Psoas muscle (tissue), 8 donors: ENCODE measurements around the gene ABCA7. TPM values are rescaled to one million over a fixed set of nuclear protein-coding genes. Genes with fewer than 3 reads are reported as not detected.

Experiments used
- ATAC-seq, 4 donors: fragments of 200-7000 bp; cut with Tn5 transposase; one replicate each; pipeline ENCODE4 v1.9.1; 2020; ENCODE audit warnings: moderate library complexity in 3 of 4, mild to moderate bottlenecking in 2 of 4
- DNase-seq, 2 donors: peaks; one replicate each; pipeline ENCODE4 v3.0.0-alpha.2; 2020
- H3K27ac ChIP-seq: fragments of 200-600 bp; one replicate; pipeline ENCODE4 v1.8.0; 2022
- H3K27me3 ChIP-seq, 3 donors: fragments of 200-600 bp in 1 of 3; one replicate each; pipeline versions ENCODE4 v1.6.1 to v1.8.0; 2013 to 2022; ENCODE audit warnings: low read length in 2 of 3, mild to moderate bottlenecking in 2 of 3, moderate library complexity in 1 of 3; ENCODE audit not compliant: insufficient read depth in 3 of 3
- H3K36me3 ChIP-seq, 2 donors: fragments of 200-600 bp in 1 of 2; one replicate each; pipeline versions ENCODE4 v1.6.1 to v1.8.0; 2013 to 2022; ENCODE audit warnings: low read depth in 1 of 2, mild to moderate bottlenecking in 1 of 2, moderate library complexity in 1 of 2; ENCODE audit not compliant: insufficient read depth in 1 of 2
- H3K4me1 ChIP-seq: fragments of 200-600 bp; one replicate; pipeline ENCODE4 v1.8.0; 2022
- H3K4me3 ChIP-seq: fragments of 200-600 bp; one replicate; pipeline ENCODE4 v1.8.0; 2022; ENCODE audit warnings: mild to moderate bottlenecking
- H3K9me3 ChIP-seq: fragments of 200-600 bp; one replicate; pipeline ENCODE4 v1.8.0; 2022
- CTCF ChIP-seq: fragments of 200-600 bp; IDR thresholded peaks from one replicate; pipeline ENCODE4 v1.8.0; 2022; ENCODE audit warnings: antibody characterized with exemption
- WGBS, 3 donors: extraction: QIAGEN DNeasy Blood & Tissue Kit; methylation state at CpG; one replicate each; pipeline versions ENCODE4 v1.1.6 to v1.1.7; 2013; 5-methylcytosine and 5-hydroxymethylcytosine counted together
- intact Hi-C, 2 donors: fragments of 100-400 bp; cut with DNase I; formaldehyde crosslinking; loops; one replicate each; pipeline versions ENCODE4 v1.11.0 to v1.14.2; 2022
- polyA plus RNA-seq, 3 donors: library from polyadenylated mRNA; stranded (reverse); fragments of 200-250 nt; gene quantifications; one replicate each; pipeline ENCODE4 v1.2.3, GENCODE V29; 2013
- total RNA-seq, 4 donors: library from RNA; stranded (reverse); fragmentation: NEBNext Ultra II Directional in 2 of 4; extraction: Animal tissue kit (Norgen Biotek cat#: 25700) in 2 of 4; gene quantifications; one replicate each; pipeline versions ENCODE4 v1.2.1 to v1.2.4, GENCODE V29; 2021 to 2023
- donor health status: healthy with polysubstance abuse.
- donor health status: DM: no; HTN: no; CAD: no; lungs with moderate emphysema.
- donor health status: Bipolar disorder and iron deficiency.
- donor health status: healthy.
- donor health status: DM: yes; HTN: yes; CAD: no.
- donor health status: DM: no; HTN: no; CAD: no.
- donor health status: DM: no; HTN: no; CAD: no.
- donor health status: DM: yes; HTN: yes; CAD: no.

The ABCA7 gene
- total and polyA plus RNA-seq, 7 donors, result 2.6 to 19.5 (median 10.1) TPM

- Histone ChIP-seq H3K4me3 (no peak overlapping the region), H3K4me1 (no peaks in the 10 kb centered on the region), H3K27me3 (no peaks in the 10 kb centered on the region), H3K27ac (no peak overlapping the region), H3K36me3 (peaks cover 0 to 34% of the 10 kb centered on the region in 2 donors), H3K9me3 (no peaks in the 10 kb centered on the region)
- 90 to 92% (median 92%) methylated on average over 15 to 17 of the region's 17 CpGs for WGBS, 3 donors
- TF ChIP-seq CTCF, result no peak
- DNase-seq (no peak), ATAC-seq (no peak)
- intact Hi-C loops, result no loop called here
Observed at GRCh38 chr19:1049106-1049505, 9.2 kb downstream of the ABCA7 start.

- Histone ChIP-seq H3K36me3 (peaks cover 0 to 36% of the 10 kb centered on the region in 2 donors), H3K9me3 (no peaks in the 10 kb centered on the region), H3K27me3 (no peaks in the 10 kb centered on the region), H3K27ac (no peak overlapping the region), H3K4me3 (no peak overlapping the region), H3K4me1 (no peaks in the 10 kb centered on the region)
- no peak for TF ChIP-seq CTCF
- DNase-seq (no peak), ATAC-seq (no peak)
- WGBS, 3 donors, result 62 to 75% (median 67%) methylated on average over 10 to 11 of the region's 11 CpGs
- intact Hi-C loops, result no loop called here
Observed at GRCh38 chr19:1049800-1050199, 9.9 kb downstream of the ABCA7 start.

- no peak for TF ChIP-seq CTCF
- H3K27me3 ChIP-seq, result no peaks in the 10 kb centered on the region
- intact Hi-C loops, result no loop called here
- 82 to 85% (median 84%) methylated on average over 31 of the region's 31 CpGs for WGBS, 3 donors
- ATAC-seq (no peak), DNase-seq (no peak)
- no peaks in the 10 kb centered on the region for H3K4me1 ChIP-seq
- H3K9me3 ChIP-seq, result peaks cover 5% of the 10 kb centered on the region
- no peak overlapping the region for H3K4me3 ChIP-seq
- H3K36me3 ChIP-seq, result peaks cover 0 to 38% of the 10 kb centered on the region in 2 donors
- no peak overlapping the region for H3K27ac ChIP-seq
Observed at GRCh38 chr19:1050989-1051788, 11.3 kb downstream of the ABCA7 start.

- no peak overlapping the region for H3K27ac ChIP-seq
- H3K9me3 ChIP-seq, result peaks cover 11% of the 10 kb centered on the region
- no peaks in the 10 kb centered on the region for H3K27me3 ChIP-seq
- 91 to 95% (median 91%) methylated on average over 17 of the region's 17 CpGs for WGBS, 3 donors
- no peak overlapping the region for H3K4me3 ChIP-seq
- peaks cover 0 to 37% of the 10 kb centered on the region in 2 donors for H3K36me3 ChIP-seq
- no peak for TF ChIP-seq CTCF
- intact Hi-C loops, result no loop called here
- no peak for ATAC-seq
- DNase-seq, result no peak
- no peaks in the 10 kb centered on the region for H3K4me1 ChIP-seq
Observed at GRCh38 chr19:1051791-1052190, 11.9 kb downstream of the ABCA7 start.
